ENCODE data around the gene ZHX3.
A peak's percentile ranks its signal among the peaks of the same experiment; 100 is the strongest.

Gene ZHX3

DNA sequence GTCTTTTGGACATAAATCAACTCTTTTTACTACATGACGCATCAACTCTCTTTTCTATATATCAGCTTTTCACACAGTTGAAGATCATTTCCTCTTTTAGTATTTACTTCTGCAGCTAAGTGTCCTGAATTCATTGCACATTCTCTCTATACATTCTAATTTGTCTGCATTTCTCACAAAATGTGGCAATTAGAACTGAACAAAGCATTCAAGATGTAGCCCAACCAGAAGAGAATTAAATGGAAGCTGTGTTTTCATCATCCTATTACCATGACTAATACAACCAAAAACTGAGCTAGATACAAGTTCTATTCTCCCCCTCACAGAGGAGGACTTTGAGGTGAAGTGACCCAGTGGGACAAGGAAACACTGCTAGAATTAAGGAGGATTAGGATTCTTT lies 93.2 kb downstream of the ZHX3 start:
- DNase-seq (no peak), ATAC-seq (replicated peaks) (no peak)
- H3K36me3 Mint-ChIP-seq (ENCODE audit: insufficient read depth) = no peaks in the 10 kb centered on the region
- no peaks in the 10 kb centered on the region for H3K9me3 Mint-ChIP-seq
- H3K4me1 Mint-ChIP-seq (ENCODE audit: low read depth in 2 of 2) = peaks cover 0 to 2% of the 10 kb centered on the region in 2 donors
- H3K27ac Mint-ChIP-seq = peak overlapping the region in 1 of 2 donors; percentile 11
- no peak overlapping the region for H3K4me3 Mint-ChIP-seq
- no peaks in the 10 kb centered on the region for H3K27me3 Mint-ChIP-seq

DNA sequence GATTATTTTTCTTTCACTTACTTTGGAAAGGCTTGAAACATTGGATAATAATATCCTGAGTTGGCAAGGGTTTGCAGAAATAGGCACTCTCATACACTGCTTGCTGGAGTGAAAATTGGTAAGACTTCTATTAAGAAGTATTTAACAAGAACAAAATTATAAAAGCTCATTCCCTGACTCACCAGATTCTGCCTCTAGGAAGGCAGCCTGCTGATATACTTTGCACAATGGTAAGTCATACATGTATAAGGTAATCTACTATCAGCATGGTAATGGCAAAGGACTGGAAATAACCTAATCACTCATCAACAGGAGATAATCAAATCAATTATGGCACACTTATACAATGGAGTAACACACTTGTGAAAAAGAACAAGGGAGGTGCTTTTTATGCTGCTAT lies 94.4 kb downstream of the ZHX3 start:
- Mint-ChIP-seq H3K36me3 (ENCODE audit: insufficient read depth) (no peaks in the 10 kb centered on the region), H3K4me1 (ENCODE audit: low read depth in 2 of 2) (no peaks in the 10 kb centered on the region), H3K27me3 (no peaks in the 10 kb centered on the region), H3K27ac (peak overlapping the region in 1 of 2 donors; percentile 45), H3K9me3 (no peaks in the 10 kb centered on the region), H3K4me3 (no peak overlapping the region)
- DNase-seq (no peak), ATAC-seq (replicated peaks) (no peak)

DNA sequence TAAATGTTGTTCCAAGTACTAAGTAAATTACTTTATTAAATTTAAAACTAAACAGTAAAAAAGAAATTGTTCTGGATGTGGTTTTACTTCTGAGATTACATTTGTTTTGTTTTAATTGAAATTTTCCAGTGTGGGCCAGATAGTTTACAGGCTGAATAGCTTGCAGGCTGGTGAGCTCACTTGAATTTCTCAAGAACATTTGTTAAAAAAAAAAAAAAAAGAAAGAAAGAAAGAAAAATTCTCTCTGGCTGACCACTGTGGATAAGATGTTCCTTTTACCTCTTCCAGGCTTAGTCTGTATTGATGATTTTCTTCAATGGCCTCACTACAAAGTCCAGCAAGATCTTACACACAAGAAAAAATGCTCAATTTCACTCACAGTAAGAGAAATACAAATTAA lies 94.8 kb downstream of the ZHX3 start:
- H3K9me3 Mint-ChIP-seq = no peaks in the 10 kb centered on the region
- no peak overlapping the region for H3K4me3 Mint-ChIP-seq
- no peak for ATAC-seq (replicated peaks)
- H3K4me1 Mint-ChIP-seq (ENCODE audit: low read depth in 2 of 2) = no peaks in the 10 kb centered on the region
- no peaks in the 10 kb centered on the region for H3K36me3 Mint-ChIP-seq (ENCODE audit: insufficient read depth)
- H3K27me3 Mint-ChIP-seq = no peaks in the 10 kb centered on the region
- no peak for DNase-seq
- H3K27ac Mint-ChIP-seq = peak overlapping the region in 1 of 2 donors; percentile 45

- Mint-ChIP-seq H3K27me3 (no peaks in the 10 kb centered on the region), H3K27ac (no peak overlapping the region), H3K4me1 (ENCODE audit: low read depth in 2 of 2) (no peaks in the 10 kb centered on the region), H3K36me3 (ENCODE audit: insufficient read depth) (no peaks in the 10 kb centered on the region), H3K9me3 (no peaks in the 10 kb centered on the region), H3K4me3 (no peak overlapping the region)
- DNase-seq (no peak), ATAC-seq (replicated peaks) (no peak)
Observed at GRCh38 chr20:41222296-41222695, 95.2 kb downstream of the ZHX3 start.

- Mint-ChIP-seq H3K27me3 (no peaks in the 10 kb centered on the region), H3K4me3 (no peak overlapping the region), H3K36me3 (ENCODE audit: insufficient read depth) (no peaks in the 10 kb centered on the region), H3K4me1 (ENCODE audit: low read depth in 2 of 2) (no peaks in the 10 kb centered on the region), H3K27ac (no peak overlapping the region), H3K9me3 (no peaks in the 10 kb centered on the region)
- DNase-seq (no peak), ATAC-seq (replicated peaks) (no peak)
Observed at GRCh38 chr20:41221614-41222218, 95.8 kb downstream of the ZHX3 start.

DNA sequence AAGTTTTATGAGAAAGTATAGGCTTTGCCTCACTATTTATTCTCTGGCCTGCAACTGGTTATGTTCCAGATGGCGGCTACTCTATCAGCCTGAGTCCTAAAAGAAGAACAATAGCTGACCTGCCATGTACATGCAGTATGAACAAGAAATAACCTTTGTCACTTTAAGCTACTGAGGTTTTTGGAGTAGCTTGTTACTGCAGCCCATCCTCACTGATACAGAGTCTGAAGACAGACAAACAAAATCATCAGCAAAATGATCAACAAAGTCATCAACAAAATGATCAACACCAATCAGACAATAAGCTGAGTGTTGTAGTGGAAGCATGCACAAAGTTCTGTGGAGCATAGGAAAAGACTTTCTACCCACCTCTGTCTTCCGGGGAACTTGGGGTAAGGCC lies 97.7 kb downstream of the ZHX3 start:
- no peak for ATAC-seq (replicated peaks)
- Mint-ChIP-seq H3K27ac (no peak overlapping the region), H3K27me3 (no peaks in the 10 kb centered on the region), H3K4me1 (ENCODE audit: low read depth in 2 of 2) (no peaks in the 10 kb centered on the region), H3K36me3 (ENCODE audit: insufficient read depth) (no peaks in the 10 kb centered on the region), H3K4me3 (no peak overlapping the region), H3K9me3 (no peaks in the 10 kb centered on the region)
- no peak for DNase-seq

- H3K27me3 Mint-ChIP-seq = no peaks in the 10 kb centered on the region
- H3K4me3 Mint-ChIP-seq = no peak overlapping the region
- no peaks in the 10 kb centered on the region for H3K9me3 Mint-ChIP-seq
- ATAC-seq (replicated peaks) (no peak), DNase-seq (no peak)
- H3K4me1 Mint-ChIP-seq (ENCODE audit: low read depth in 2 of 2) = no peaks in the 10 kb centered on the region
- H3K27ac Mint-ChIP-seq = no peak overlapping the region
- H3K36me3 Mint-ChIP-seq (ENCODE audit: insufficient read depth) = no peaks in the 10 kb centered on the region
Observed at GRCh38 chr20:41218466-41218865, 99.1 kb downstream of the ZHX3 start.

DNA sequence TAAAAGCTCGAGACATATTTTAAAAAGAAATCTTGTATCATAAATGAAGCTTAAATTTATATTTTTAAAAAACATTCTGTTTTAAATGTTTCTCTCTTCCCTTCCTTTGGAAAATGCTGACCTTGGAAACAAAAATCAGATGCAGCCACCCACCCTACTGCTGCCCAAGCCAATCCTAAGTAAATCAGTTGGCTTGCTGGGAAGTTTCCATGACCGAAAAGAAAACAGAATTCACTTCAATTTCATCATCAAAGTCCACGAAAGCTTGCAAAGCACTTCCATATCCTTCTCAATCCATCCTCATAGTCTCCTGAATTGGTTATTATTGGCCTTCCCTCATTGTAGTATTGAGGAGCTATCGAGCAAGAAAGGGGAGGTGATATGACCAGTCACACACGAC lies 100.1 kb downstream of the ZHX3 start:
- Mint-ChIP-seq H3K27ac (no peak overlapping the region), H3K27me3 (no peaks in the 10 kb centered on the region), H3K9me3 (no peaks in the 10 kb centered on the region), H3K4me3 (no peak overlapping the region), H3K36me3 (ENCODE audit: insufficient read depth) (no peaks in the 10 kb centered on the region), H3K4me1 (ENCODE audit: low read depth in 2 of 2) (peaks cover 0 to 4% of the 10 kb centered on the region in 2 donors)
- no peak for DNase-seq
- ATAC-seq (replicated peaks) = no peak

GRCh38 chr20:41214666-41215065 lies 102.9 kb downstream of the ZHX3 start:
- Mint-ChIP-seq H3K27me3 (no peaks in the 10 kb centered on the region), H3K4me1 (ENCODE audit: low read depth in 2 of 2) (peaks cover 0 to 4% of the 10 kb centered on the region in 2 donors), H3K9me3 (no peaks in the 10 kb centered on the region), H3K36me3 (ENCODE audit: insufficient read depth) (no peaks in the 10 kb centered on the region), H3K27ac (no peak overlapping the region), H3K4me3 (no peak overlapping the region)
- DNase-seq (no peak), ATAC-seq (replicated peaks) (no peak)

DNA sequence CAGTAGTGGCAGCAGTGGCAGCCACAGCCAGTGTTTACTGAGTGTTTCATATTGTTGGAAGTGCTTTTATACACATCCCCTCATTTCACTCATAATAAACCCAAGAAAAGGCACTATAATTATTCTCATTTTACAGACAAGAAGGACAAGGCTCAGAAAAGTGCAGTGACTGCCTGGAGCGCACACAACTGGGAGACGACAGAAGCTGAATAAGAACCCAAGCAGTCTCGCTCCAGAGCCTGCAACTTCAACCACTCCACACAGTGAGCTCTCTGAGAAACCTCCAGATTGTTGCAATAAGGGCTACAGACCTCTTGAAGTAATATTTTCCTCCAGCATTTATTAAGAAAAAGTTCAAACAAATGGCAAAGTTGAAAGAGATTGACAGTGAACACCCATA lies 103.3 kb downstream of the ZHX3 start:
- no peak overlapping the region for H3K4me3 Mint-ChIP-seq
- no peak overlapping the region for H3K27ac Mint-ChIP-seq
- H3K4me1 Mint-ChIP-seq (ENCODE audit: low read depth in 2 of 2) = peaks cover 0 to 4% of the 10 kb centered on the region in 2 donors
- ATAC-seq (replicated peaks) (no peak), DNase-seq (no peak)
- no peaks in the 10 kb centered on the region for H3K36me3 Mint-ChIP-seq (ENCODE audit: insufficient read depth)
- no peaks in the 10 kb centered on the region for H3K27me3 Mint-ChIP-seq
- H3K9me3 Mint-ChIP-seq = no peaks in the 10 kb centered on the region

DNA sequence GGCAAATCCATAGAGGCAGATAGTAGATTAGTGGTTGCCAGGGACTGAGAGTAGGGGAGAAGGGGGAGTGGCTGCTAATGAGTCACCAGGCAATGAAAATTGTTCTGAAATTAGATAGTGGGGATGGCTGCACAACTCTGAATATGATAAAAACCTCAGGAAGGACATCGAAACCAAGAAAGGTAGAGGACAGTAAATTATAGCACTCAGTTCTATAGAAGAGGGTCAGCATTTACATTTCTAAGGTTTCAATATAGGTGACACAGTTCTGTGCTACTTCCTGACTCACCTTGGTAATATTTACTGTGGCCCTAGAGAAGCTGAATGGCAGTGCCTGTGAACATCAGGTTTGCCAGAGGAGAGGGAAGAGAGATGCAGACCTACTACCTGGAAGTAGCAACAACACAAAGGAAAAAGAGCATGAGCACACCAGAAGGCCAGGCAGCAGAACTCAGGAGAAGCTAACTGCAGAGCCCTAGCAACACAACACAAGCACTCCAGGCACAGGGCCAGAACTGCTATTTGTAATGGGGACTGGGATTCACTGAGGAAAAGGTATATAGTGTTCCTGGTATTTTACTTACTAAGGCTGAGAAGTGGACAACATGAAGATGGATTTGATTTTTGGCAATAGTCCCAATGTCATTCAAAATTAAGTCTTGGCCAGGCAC lies 104.2 kb downstream of the ZHX3 start:
- no peak for DNase-seq
- no peak overlapping the region for H3K4me3 Mint-ChIP-seq
- no peak for ATAC-seq (replicated peaks)
- no peaks in the 10 kb centered on the region for H3K9me3 Mint-ChIP-seq
- no peak overlapping the region for H3K27ac Mint-ChIP-seq
- peaks cover 0 to 4% of the 10 kb centered on the region in 2 donors for H3K4me1 Mint-ChIP-seq (ENCODE audit: low read depth in 2 of 2)
- H3K36me3 Mint-ChIP-seq (ENCODE audit: insufficient read depth) = no peaks in the 10 kb centered on the region
- no peaks in the 10 kb centered on the region for H3K27me3 Mint-ChIP-seq

GRCh38 chr20:41205313-41205712 lies 112.2 kb downstream of the ZHX3 start:
- no peak for ATAC-seq (replicated peaks)
- H3K36me3 Mint-ChIP-seq (ENCODE audit: insufficient read depth) = no peaks in the 10 kb centered on the region
- peaks cover 2 to 4% of the 10 kb centered on the region in 2 donors for H3K4me1 Mint-ChIP-seq (ENCODE audit: low read depth in 2 of 2)
- DNase-seq = no peak
- no peaks in the 10 kb centered on the region for H3K9me3 Mint-ChIP-seq
- H3K27me3 Mint-ChIP-seq = no peaks in the 10 kb centered on the region
- H3K27ac Mint-ChIP-seq = no peak overlapping the region
- no peak overlapping the region for H3K4me3 Mint-ChIP-seq

DNA sequence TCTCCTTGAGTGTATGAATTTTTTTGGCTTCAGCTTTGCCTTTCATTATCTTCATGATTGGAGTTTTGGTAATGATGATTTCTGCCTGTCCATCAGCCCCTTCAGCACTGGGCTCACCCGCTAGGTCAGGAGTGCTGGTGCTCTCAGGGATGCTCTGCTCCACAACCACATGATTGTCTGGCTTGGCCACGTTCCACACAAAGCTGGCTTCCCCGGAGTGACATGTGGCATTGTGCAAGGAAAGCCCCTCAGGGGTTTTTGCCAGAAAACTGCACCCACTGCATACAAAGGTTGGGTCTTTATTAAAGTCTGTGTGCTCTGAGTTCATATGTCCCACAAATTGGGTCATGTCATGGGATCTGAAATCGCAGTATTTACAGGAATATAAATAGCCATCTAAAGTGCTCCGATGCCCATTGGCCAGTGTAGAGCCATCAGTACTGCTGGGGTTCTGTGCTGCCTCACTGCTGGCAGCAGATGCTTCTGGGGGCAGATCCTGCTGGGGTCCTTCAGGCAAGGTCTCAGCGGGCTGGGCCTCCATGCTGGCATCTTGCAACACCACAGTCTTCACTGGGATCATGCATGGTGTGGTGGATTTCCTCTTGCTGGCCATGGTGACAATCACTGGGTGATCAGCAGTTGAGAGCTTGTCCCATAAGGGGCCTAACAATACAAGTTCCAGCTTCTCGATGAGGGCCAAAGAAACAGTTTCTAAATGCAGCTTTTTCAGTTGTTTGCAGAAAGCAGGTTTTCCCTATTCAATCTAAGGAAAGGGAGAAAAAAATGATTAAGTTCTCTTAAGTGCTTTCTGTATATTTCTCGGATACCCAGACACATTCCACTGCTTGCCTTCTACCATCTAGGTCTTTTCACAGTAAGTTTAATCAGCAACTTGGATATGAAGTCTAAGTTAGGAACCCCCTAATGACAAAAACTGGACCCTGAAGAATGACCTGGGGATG lies 112.9 kb downstream of the ZHX3 start:
- Mint-ChIP-seq H3K4me3 (no peak overlapping the region), H3K9me3 (no peaks in the 10 kb centered on the region), H3K4me1 (ENCODE audit: low read depth in 2 of 2) (peaks cover 2 to 4% of the 10 kb centered on the region in 2 donors), H3K27me3 (no peaks in the 10 kb centered on the region), H3K36me3 (ENCODE audit: insufficient read depth) (no peaks in the 10 kb centered on the region), H3K27ac (no peak overlapping the region)
- ATAC-seq (replicated peaks) (no peak), DNase-seq (no peak)

DNA sequence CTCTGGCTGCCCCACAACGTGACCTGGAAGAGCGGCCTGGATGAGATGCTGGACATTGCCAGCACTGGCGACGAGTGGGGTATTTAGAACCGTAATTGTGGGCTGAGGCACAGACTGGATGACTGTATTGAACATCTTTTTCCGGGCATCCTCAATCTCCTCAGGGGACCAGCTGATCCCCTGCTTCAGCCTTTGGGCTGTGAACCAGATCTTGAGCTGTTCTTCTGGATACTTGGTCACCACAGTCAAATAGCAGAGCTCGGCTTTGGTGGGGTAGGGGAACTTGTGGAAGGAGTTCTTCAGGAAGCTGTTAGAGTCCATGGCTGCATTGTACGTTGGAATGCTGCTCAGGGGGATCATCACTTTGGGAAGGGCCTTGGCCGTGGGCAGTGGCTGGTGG lies 113.9 kb downstream of the ZHX3 start:
- no peak for ATAC-seq (replicated peaks)
- Mint-ChIP-seq H3K4me3 (no peak overlapping the region), H3K27ac (no peak overlapping the region), H3K27me3 (no peaks in the 10 kb centered on the region), H3K9me3 (no peaks in the 10 kb centered on the region), H3K36me3 (ENCODE audit: insufficient read depth) (no peaks in the 10 kb centered on the region), H3K4me1 (ENCODE audit: low read depth in 2 of 2) (peaks cover 2 to 4% of the 10 kb centered on the region in 2 donors)
- DNase-seq = no peak

Measured in effector memory CD8-positive, alpha-beta T cell (primary cell).